HepG2 (cell line): Measurements from ENCODE around the gene NUP93. TPM values are rescaled to one million over a fixed set of nuclear protein-coding genes. Genes with fewer than 3 reads are reported as not detected.

Experiments
- ADNP ChIP-seq: sonication (generic); formaldehyde crosslinking; IDR thresholded peaks from 2 replicates; pipeline ENCODE4 v1.4.0; 2020; ENCODE audit warnings: missing genetic modification reagents
- DRAP1 ChIP-seq: IDR thresholded peaks from 2 replicates; pipeline ENCODE4 v1.6.1; 2016; ENCODE audit warnings: missing genetic modification reagents, missing compliant biosample characterization
- KMT2B ChIP-seq: IDR thresholded peaks from 2 replicates; pipeline ENCODE4 v1.6.1; 2016; ENCODE audit warnings: missing genetic modification reagents, missing compliant biosample characterization
- MNT ChIP-seq: fragments of 450-650 bp; IDR thresholded peaks from 2 replicates; pipeline ENCODE4 v1.6.1; 2016
- NFYB ChIP-seq: sonication (generic); formaldehyde crosslinking; IDR thresholded peaks from 2 replicates; pipeline ENCODE4 v1.4.0; 2020; ENCODE audit warnings: missing genetic modification reagents
- POLR2AphosphoS5 ChIP-seq: IDR thresholded peaks from 2 replicates; pipeline ENCODE4 v1.6.1; 2012; ENCODE audit warnings: low read depth, low read length
- RBM39 ChIP-seq: fragments of 200-400 bp; formaldehyde crosslinking; IDR thresholded peaks from one replicate; pipeline ENCODE4 v1.6.1; 2018; ENCODE audit warnings: antibody characterized with exemption, mild to moderate bottlenecking, low read depth, low read length; ENCODE audit not compliant: poor library complexity, severe bottlenecking
- RFX3 ChIP-seq: IDR thresholded peaks from 2 replicates; pipeline ENCODE4 v1.6.1; 2016; ENCODE audit warnings: missing biosample characterization, missing genetic modification reagents
- SP5 ChIP-seq: IDR thresholded peaks from 2 replicates; pipeline ENCODE4 v1.6.1; 2016; ENCODE audit warnings: low read depth, borderline replicate concordance
- TEF ChIP-seq: sonication (generic); formaldehyde crosslinking; IDR thresholded peaks from 2 replicates; pipeline ENCODE4 v1.5.0; 2020; ENCODE audit warnings: missing genetic modification reagents
- TMF1 ChIP-seq: sonication (generic); formaldehyde crosslinking; IDR thresholded peaks from 2 replicates; pipeline ENCODE4 v1.8.1; 2022; ENCODE audit warnings: low read depth, missing genetic modification reagents
- ZFP41 ChIP-seq: sonication (generic); formaldehyde crosslinking; IDR thresholded peaks from 2 replicates; pipeline ENCODE4 v1.4.0; 2020; ENCODE audit warnings: mild to moderate bottlenecking, missing genetic modification reagents, borderline replicate concordance
- ZNF574 ChIP-seq: sonication (generic); formaldehyde crosslinking; IDR thresholded peaks from 2 replicates; pipeline ENCODE4 v1.4.0; 2020; ENCODE audit warnings: missing genetic modification reagents
- ZNF777 ChIP-seq: sonication (generic); formaldehyde crosslinking; IDR thresholded peaks from 2 replicates; pipeline ENCODE4 v1.4.0; 2020; ENCODE audit warnings: missing genetic modification reagents
- polyA plus RNA-seq, 8 experiments: library from polyadenylated mRNA; depleted of rRNA in 3 of 8; stranded (reverse) in 7 of 8; unstranded in 1 of 8; fragments of >200 nt; fragmentation: Illumina TruSeq in 4 of 8; extraction: Trizol in 4 of 8; gene quantifications; 2 replicates each; pipeline versions ENCODE4 v1.2.1 to v1.2.3, GENCODE V29; 2011 to 2016; ENCODE audit warnings: low read depth in 4 of 8, missing spikeins in 1 of 8, mixed read lengths in 1 of 8; ENCODE audit not compliant: insufficient read depth in 1 of 8
- total RNA-seq, 5 experiments: library from RNA; depleted of rRNA; stranded (reverse); fragments of >200 nt; fragmentation: Illumina TruSeq; extraction: Trizol; gene quantifications; 2 replicates each; pipeline ENCODE4 v1.2.3, GENCODE V29; 2016; ENCODE audit warnings: low read depth in 1 of 5
- TF ChIP-seq, protein P1 (sequence below): sonication (generic); formaldehyde crosslinking; IDR thresholded peaks from 2 replicates; pipeline ENCODE4 v1.4.0; 2020; ENCODE audit warnings: missing genetic modification reagents, borderline replicate concordance

The NUP93 gene
- total and polyA plus RNA-seq, 2 of the 13 experiments (the other 11 are each of a cell fraction or from before 2014, with no cell fraction given): 58.5 to 140 TPM

- no peak for TF ChIP-seq MNT
- peak; percentile 41; the same call in 1 of the 2 replicates for TF ChIP-seq ZFP41
- peak; percentile 87 for TF ChIP-seq SP5 (CRISPR knock-in tag)
- no peak; the same call in 1 of the 2 replicates for TF ChIP-seq RFX3 (CRISPR knock-in tag)
- TF ChIP-seq ZNF777 (CRISPR knock-in tag): peak; percentile 56
- TF ChIP-seq TEF (CRISPR knock-in tag): no peak
- TF ChIP-seq NFYB (CRISPR knock-in tag): peak; percentile 94
- TF ChIP-seq KMT2B: peak; percentile 99
- TF ChIP-seq RBM39: peak; percentile 96
- TF ChIP-seq ADNP: no peak
- peak; percentile 53; the same call in 1 of the 2 replicates for TF ChIP-seq TMF1
- TF ChIP-seq DRAP1 (CRISPR knock-in tag): peak; percentile 58
- peak; percentile 82 for TF ChIP-seq POLR2AphosphoS5
- TF ChIP-seq ZNF574 (CRISPR knock-in tag): peak; percentile 85
- TF ChIP-seq, protein P1, sequence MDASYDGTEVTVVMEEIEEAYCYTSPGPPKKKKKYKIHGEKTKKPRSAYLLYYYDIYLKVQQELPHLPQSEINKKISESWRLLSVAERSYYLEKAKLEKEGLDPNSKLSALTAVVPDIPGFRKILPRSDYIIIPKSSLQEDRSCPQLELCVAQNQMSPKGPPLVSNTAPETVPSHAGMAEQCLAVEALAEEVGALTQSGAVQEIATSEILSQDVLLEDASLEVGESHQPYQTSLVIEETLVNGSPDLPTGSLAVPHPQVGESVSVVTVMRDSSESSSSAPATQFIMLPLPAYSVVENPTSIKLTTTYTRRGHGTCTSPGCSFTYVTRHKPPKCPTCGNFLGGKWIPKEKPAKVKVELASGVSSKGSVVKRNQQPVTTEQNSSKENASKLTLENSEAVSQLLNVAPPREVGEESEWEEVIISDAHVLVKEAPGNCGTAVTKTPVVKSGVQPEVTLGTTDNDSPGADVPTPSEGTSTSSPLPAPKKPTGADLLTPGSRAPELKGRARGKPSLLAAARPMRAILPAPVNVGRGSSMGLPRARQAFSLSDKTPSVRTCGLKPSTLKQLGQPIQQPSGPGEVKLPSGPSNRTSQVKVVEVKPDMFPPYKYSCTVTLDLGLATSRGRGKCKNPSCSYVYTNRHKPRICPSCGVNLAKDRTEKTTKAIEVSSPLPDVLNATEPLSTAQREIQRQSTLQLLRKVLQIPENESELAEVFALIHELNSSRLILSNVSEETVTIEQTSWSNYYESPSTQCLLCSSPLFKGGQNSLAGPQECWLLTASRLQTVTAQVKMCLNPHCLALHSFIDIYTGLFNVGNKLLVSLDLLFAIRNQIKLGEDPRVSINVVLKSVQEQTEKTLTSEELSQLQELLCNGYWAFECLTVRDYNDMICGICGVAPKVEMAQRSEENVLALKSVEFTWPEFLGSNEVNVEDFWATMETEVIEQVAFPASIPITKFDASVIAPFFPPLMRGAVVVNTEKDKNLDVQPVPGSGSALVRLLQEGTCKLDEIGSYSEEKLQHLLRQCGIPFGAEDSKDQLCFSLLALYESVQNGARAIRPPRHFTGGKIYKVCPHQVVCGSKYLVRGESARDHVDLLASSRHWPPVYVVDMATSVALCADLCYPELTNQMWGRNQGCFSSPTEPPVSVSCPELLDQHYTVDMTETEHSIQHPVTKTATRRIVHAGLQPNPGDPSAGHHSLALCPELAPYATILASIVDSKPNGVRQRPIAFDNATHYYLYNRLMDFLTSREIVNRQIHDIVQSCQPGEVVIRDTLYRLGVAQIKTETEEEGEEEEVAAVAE (CRISPR knock-in tag): peak; percentile 93
Measured at GRCh38 chr16:56729735-56730662, at the start of gene NUP93 (continued).
